ENCODE results near the gene PBX3.

GRCh38 chr9:125842242-125842641 is 95.1 kb downstream of the PBX3 start:
- TF ChIP-seq CTCF (IDR thresholded peaks at IDR 0.05 in 8 of 11, conservative IDR thresholded peaks at IDR 0.05 in 3 of 11): no peak
- TF ChIP-seq POLR2AphosphoS5 (IDR thresholded peaks at IDR 0.05): no peak
